Superior temporal gyrus (tissue), 1 donor: ENCODE results near the gene AMPD3.

Experiments used
- DNase-seq: peaks from one replicate; pipeline ENCODE4 v3.0.0-alpha.2; 2016; ENCODE audit errors: extremely low spot score

AMPD3 gene

DNA sequence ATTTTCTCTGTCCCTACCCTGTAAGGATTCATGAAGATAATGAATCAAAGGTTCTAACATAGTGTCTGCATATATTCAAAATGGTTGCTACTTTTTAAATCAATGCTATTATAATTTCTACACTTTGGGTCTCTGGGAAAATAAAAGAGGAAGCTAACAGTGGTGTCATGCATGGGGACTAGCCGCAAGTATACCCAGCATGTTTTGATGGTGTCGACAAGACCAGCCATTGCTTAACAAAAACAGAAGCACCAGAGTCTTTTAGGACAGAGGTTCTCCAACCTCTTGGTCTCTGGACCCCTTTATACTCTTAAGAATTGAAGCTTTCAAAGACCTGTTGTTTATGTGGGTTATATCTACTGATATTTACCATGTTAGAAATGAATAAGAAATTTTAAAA, 48.2 kb downstream of the AMPD3 start:
- no peak for DNase-seq

DNA sequence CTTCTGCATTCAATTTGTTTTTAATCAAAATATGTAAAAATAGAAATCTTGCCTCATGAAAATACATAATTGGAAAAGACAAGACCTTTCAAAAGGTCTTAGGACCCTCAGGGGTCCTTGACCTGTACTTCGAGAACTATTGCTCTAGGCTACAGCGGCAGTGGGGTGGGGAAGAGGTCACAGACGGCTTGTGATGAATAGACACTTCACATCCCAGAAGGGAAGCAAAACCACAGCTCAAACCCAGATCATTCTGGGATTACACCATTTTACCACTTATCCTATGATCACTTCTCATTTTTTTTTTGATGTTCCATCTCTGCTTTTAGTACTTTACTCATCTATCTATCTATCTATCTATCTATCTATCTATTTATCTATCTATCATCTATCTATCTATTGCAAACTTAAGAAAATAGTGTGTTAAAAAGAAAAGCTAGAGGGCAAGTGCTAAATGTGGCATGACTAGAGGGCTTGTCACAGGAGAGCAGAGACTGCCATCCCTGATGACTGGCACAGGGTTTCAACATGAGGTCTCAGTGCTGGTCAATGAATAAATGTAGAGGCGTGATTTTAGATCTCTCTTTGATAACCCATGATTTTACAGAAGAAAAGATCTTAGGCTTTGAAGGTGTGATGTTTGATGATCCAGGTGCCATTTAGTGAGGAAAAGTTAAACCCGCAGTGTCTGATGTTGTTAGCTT, 48.9 kb downstream of the AMPD3 start:
- no peak for DNase-seq

DNA sequence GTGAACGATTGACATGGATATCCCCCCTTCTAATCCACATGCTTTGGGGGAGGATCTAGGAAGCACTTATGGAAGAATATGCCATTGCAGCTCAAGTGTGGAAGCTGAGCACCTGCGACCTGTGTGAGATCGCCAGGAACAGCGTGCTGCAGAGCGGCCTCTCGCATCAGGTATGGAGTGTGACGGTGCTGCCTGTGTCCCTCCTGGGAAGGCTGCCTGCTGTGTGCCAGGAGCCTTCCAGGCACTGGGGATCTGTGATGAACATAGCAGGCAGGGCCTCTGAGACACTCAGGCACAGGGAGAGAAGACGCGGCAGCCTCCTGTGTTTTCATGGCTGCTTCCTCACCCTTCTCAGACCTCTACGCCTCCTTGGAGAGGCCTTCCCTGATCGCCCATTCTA, 49.4 kb downstream of the AMPD3 start:
- no peak for DNase-seq

DNA sequence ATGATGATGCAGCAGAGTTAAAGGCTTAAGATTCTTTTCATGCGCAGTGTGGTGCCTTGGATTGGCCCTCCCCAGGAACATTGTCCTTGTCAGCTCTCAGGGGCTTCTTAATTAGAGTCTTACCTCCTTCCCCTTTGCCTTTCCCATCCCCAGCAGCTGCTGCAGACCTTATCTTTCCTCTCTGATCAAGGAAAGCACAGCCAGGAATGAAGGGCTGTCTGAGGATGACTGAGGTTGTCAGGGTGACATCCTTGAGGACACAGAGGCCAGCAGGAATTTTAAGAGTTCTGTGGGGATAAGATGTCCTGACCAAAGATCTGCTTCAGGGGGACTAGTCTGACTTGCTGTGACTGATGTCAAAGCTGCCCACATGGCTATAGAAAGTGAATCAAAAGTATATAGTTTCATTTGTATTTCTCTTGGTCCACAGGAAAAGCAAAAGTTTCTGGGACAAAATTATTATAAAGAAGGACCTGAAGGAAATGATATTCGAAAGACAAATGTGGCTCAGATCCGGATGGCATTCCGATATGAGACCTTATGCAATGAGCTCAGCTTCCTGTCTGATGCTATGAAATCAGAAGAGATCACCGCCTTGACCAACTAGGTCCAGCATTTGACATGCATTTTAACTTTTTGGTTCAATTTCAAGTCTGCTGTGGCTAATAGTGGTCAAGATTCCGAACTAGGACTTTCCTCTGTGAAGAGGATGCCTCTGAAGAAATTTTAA, 50.4 kb downstream of the AMPD3 start:
- DNase-seq = no peak

DNA sequence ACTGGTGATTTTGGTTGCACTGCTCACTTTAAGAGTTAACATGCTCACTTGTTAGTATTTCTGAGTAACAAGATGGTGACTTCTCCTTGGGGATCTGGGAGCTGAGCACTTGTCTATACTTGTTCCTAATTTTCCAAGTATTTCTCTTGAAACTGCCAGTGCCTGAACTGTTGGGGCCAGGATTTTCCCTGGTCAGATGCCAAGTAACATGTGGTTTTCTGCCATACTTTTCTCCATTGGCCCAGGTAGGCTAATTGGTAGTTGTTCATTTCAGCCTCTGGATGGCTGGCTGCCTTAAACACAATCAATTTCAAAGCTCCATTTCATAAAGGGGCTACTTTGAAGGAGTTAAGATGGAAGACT, 50.9 kb downstream of the AMPD3 start:
- no peak for DNase-seq

DNA sequence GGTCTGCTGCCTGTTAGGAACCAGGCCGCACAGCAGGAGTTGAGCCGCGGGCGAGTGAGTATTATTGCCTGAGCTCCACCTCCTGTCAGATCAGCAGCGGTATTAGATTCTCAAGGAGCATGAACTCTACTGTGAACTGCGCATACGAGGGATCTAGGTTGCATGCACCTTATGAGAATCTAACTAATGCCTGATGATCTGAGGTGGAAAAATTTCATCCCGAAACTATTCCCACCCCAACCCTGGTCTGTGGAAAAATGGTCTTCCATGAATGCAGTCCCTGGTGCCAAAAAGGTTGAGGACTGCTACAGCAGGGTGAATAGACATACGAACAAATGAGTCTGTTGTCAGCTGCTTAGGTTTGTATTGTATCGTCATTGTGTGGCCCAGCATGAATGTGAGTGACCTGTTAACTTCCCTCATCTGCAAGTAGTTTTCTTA, 56.1 kb downstream of the AMPD3 start:
- DNase-seq = peak; percentile 20

DNA sequence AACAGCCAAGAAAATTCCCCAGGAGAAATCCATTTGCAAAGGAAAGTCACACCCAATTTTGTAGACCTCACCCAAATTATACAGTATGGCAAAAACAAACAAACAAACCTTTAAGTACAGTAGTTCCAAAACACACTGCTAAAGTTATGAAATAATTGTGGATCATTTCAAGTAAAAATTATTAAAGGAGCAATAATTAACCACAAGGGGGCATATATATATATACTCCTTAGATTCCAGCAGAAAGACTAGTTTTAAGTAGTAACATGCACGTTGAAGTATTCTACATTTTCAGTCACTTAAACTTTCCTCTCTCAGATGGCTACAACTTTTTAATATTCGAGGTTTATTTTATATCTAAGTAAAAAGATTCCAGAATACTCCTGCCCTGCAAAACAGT, 59.1 kb downstream of the AMPD3 start:
- peak; percentile 39 for DNase-seq

DNA sequence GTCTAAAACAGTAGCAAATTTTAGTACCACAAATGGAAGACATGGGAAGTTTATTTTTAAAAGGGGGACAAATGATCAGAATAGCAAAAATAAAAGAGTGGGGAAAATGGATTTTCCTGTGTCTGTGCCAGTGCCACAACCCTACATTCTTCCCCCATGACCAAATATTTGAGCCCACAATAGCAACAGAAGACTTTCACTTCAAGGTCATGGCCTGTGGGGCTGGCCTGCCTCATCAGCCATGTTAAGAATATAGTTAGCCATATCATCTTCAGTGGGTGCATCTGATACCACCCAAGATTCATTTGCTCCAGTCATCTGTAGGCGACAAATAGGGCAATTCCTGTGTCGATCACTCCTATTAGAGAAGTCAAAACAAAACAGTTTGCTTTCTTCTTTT, 59.6 kb downstream of the AMPD3 start:
- DNase-seq = no peak

DNA sequence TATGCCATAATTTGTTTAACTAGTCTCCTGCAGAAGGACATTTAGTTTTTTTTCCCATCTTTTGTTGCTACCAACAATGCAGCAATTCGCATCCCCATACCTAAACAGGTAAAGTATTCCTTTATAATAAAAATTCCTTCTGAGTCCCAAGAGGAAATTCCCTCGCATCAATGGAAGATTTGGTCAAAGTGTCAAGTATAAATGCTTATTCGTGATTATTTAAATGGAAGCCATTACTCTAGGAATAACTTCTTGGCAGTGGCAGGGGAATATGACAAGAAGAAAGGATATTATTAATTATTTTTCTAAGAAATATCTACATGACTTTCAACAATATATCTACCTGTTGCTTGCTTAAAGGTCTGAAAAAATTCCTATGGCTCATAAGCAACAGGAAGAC, 60.4 kb downstream of the AMPD3 start:
- DNase-seq = peak; percentile 11

DNA sequence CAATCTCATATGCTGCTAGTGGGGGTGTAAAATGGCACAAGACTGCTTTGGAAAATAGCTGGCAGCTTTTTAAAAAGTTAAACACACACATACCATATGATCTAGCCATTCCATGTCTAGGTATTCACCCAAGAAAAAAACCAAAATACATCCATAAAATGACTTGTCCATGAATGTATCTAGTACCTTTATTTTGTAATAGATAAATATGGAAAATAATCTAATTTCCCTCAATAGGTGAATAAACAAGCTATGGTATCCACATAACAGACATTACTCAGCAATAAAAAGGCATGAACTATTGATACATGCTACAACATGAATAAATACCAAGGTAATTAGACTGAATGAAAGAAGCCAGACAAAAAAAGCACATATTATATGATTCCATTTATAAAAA, 63.1 kb downstream of the AMPD3 start:
- DNase-seq = peak; percentile 35

DNA sequence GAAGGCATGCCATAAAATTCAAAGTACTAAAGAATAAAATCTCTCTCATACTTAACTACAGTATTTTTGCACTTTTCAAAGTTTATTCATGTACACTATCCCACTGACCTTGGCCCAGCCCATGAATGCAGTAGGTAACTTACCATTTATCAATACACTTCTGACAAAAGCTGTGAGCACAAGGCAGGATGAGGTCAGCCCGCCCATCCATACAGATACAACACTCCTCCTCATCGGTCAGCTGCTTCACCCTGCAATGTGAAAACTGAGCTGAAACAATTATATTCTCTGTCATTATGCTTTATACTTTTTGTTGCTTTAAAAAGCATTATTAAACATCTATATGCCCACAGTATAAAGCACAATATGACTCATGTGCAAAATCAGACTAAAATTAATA, 63.8 kb downstream of the AMPD3 start:
- DNase-seq = no peak

DNA sequence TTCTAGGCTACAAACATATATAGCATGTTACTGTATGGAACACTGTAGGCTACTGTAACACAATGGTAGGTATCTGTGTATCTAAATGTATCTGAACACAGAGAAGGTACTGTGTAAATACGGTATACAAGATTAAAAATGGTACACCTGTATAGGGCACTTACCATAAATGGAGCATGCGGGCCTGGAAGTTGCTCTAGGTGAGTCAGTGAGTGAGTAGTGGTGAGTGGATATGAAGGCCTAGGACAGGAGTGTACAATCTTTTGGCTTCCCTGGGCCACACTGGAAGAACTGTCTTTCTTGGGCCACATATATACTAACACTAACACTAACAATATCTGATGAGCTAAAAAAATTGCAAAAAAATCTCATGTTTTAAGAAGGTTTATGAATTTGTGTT, 64.6 kb downstream of the AMPD3 start:
- peak; percentile 36 for DNase-seq

DNA sequence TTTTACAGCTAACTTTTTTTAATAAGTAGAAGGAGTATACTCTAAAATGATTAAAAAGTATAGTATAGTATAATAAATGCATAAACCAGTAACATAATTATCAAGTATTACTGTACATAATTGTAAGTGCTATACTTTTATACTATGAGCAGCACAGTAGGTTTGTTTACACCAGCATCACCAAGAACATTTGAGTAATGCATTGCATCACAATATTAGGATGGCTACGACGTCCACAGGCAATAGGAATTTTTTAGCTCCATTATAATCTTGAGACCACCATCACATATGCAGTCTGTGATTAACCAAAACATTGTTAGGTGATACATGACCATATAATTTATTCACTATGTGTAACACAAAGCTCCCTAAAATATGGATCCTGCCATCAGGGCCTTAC, 65.5 kb downstream of the AMPD3 start:
- DNase-seq = peak; percentile 30

DNA sequence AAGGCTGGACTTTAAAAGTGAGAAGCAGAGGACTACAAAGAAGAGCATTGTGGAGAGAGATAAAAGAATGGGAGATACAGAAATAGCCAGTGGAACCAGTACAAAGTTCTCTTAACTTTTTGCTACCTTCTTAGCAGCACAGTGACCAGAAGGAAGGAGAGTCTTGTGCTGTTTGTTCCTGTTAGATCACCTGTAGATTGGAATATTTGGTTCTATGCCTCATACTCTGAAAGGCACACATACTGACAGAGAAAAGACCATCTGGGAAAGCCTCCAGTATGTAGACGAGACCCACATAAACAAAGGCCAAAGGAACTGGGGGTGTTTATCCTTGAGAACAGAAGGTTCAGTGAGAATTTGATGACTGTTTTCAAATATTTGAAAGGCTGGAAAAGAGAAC, 67.2 kb downstream of the AMPD3 start:
- peak; percentile 84 for DNase-seq

DNA sequence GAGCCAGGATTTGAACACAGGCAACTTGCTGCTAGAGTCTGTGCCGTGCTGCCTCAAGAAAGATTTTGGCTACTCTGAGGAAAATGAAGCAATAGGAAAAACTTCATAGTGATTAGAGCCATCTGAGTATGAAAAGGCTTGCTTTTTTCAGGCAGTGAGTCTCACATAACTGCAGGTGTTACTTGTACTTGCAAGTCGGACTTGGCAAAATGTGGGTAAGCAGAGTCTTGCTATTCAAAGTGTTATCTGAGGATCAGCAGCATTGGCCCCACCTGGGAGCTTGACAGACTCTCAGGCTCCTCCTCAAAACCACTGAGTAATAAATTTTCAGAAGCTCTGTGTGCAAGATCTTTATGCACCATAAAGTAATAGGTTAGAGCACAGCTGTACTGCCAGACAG, 67.9 kb downstream of the AMPD3 start:
- DNase-seq = peak; percentile 69

DNA sequence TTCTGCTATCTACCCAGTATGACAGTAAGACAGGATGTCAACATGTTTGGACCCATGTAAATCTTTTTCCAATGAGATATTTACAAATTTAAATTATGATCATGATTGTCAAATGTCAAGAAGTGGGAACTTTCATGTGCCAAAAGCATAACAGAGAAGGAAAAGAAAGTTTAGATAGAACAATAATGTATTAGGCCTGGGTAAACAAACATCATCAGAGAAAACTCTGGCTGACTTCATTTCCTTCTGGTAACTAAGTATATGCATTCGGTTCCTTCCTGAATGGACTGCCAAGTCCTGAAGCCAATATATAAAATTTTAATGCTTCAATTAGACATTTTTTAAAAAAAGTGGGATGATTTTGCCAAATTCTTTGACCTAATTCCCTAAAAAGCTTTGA, 69.4 kb downstream of the AMPD3 start:
- DNase-seq = peak; percentile 32

DNA sequence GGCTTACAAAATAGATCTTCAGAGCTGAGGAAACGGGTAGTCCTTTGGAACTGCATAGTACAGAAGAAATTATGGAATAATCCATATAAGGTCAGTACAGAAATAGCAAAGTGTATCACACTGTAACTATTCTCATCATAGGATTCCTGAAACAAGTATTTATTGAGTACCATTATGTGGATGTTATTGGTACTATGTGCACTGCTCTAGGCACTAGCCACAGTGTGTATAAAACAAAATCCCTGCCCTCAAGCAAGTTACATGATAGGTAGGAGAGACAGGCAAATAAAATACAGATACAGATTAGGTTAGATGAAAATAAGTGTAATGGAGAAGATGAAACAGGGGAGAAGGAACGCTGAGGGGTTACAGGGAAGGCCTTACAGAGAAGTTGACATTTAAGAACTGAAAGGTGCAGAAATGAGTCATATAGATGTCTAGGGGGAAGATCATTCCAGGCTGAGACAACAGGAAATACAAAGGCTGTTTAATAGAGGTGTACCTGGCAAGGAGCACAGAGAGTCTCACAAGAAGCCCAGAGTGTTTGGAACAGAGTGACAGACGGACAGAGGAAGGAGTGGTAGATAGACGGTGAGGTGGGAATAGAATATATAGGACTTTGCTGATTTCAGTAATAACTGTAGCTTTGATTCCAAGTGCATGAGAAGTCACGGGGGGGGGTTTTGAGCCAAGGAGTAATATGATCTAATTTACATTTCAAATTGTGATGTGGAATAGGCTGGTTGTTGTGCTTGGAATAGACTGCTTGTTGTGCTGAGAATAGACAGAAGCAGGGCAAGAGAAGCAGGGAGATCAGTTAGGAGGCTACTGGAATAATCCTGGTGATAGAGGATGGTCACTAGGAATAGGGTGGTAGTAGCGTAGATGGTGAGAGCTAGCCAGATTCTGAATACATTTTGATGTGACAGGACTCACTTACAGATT, 72.2 kb downstream of the AMPD3 start:
- DNase-seq = peak; percentile 78

DNA sequence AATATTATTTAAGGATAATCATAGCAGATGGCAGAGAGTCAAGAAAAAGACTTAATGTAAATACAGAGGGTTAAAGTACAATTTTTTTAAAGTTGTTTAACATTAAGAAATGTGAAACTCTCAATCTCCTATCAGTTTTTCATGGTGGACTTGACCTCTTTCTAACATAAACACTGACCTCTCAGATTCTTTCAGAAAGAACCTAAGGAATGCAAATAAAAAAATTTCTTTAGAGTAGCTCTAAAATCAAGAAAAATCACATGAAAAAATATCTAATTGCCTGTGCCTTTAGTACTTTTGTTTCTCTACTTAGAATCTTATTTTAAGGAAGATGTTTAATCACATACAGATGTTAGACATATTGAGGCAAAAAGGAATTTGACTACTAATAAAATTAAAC, 73.1 kb downstream of the AMPD3 start:
- peak; percentile 36 for DNase-seq

DNA sequence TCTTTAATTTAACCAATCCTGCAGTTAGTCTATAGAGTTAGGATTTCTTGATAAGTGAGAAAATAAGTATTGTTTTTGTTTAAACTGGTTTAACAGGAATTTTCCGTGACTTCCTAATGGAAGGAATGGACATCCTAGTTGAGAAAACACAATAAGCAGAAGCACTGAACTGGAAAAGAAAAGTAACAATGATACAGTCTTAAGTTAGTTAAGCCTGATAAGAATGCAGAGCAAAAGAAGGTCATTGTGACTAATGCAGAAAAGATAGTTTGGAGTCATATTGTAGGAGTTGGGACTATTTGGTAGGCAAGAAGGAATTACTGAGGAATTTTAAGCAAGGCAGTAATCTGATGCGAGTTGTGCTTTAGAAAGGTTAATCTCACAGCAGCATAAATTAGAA, 74.2 kb downstream of the AMPD3 start:
- peak; percentile 18 for DNase-seq

DNA sequence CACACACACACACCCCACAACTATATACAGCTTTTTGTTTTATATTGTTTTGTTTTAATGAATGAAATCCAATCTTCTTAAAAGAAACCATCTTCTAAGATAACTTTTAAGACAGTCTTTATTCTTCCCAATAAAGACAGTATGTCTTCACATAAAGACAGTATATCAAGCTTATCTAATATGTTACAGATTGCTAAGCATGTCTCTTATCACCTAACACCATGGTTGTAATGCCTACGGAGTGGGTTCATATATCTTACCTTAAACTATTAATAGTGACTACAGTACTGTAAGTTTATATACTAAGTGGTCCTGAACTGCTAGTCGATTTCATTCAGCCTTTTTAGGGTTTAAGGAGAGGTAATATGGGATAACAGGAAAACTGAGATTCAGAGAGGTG, 77.5 kb downstream of the AMPD3 start:
- DNase-seq = no peak

DNA sequence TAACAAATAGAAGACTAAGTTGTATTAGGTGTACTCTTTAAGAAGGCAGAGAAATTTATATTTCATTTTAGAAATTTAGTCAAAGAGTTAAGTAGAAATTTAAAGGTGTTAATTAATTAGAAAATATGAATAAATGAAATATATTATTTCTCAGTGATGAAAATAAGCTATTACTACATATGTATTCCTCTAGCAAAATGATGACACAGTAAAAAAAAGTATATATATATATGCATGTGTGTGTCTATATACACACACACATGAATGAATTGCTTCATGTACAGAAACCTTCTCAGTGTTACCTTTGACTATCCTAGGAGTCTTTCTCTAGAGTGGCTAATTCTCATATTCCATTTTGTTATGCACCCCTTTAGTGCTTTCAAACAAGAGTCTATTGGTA, 78.3 kb downstream of the AMPD3 start:
- no peak for DNase-seq

DNA sequence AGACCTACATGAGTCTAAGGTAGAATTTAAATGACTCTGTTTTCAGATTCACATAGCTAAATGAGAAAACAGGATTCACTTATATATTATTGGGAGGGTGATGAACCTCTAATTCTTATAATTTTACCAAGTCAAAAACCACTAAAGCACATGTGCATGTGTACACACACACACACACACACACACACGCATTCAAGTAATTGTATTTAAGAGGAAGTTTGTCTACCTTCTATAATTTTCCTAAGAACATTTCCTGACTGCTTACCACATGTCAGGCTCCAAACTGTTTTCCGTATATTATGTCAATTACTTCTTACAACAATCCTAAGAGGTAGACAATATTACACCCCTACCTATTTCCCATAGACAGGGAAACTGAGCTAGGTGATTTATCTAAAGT, 79.3 kb downstream of the AMPD3 start:
- DNase-seq = no peak

DNA sequence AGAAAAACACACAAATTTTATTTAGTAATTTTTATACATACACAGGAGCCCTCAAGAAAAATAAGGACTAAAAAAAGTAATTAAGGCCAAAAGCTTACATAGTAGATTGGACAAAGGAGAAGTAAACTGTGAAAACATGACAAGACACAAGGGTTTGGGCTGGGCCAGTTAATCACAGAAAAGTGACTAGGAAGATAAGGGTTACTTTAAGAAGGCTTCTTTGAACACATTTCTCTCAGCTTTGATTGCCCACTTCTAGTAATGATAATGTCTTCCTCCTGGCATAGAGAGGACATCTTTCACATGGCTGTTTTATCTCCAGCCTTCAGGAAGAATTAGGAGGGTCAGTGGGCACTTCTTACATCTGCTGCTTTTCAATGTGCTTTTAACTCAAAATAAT, 82.5 kb downstream of the AMPD3 start:
- no peak for DNase-seq
